ENCODE measurements around the gene HBS1L.

The HBS1L gene

DNA sequence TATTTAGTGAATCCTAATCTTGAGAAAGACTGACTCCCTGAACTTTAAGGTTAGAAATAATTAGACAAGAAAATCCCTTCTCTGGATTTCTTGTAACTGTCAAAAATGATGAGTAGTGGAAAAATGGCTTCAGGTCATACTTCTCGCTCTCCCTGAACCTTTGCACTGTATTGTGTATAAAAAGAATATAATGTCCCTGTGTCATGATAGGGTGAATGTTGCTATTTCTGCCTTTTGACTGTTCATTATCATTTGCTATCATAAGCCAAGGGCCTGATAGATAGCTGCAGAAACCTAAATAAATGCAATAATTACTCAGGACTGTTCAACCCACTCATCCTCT lies 144.1 kb downstream of the HBS1L start:
- Mint-ChIP-seq H3K9me3 (peaks cover 4% of the 10 kb centered on the region), H3K4me3 (no peak overlapping the region), H3K4me1 (no peaks in the 10 kb centered on the region), H3K27ac (no peak overlapping the region), H3K36me3 (no peaks in the 10 kb centered on the region), H3K27me3 (peaks cover 21% of the 10 kb centered on the region)
- ATAC-seq = no peak

All from stimulated activated memory B cell treated with anti-CD40 and anti-IgM and Interleukin-4, amounts not matched to agents 10 μg/mL and 1 μg/mL and 100 μg/mL, for 72 hours (primary cell).